ENCODE data around the gene CSTF1.
A peak's percentile ranks its signal among the peaks of the same experiment; 100 is the strongest.

The CSTF1 gene

GRCh38 chr20:56430957-56431356 lies 38.5 kb downstream of the CSTF1 start:
- DNase-seq = no peak

GRCh38 chr20:56431471-56431870 lies 39.0 kb downstream of the CSTF1 start:
- DNase-seq = no peak

GRCh38 chr20:56433221-56433879 lies 40.9 kb downstream of the CSTF1 start:
- DNase-seq = no peak

- DNase-seq = no peak
These were observed 41.4 kb downstream of the CSTF1 start for GRCh38 chr20:56433880-56434255.

- no peak for DNase-seq
These were observed 44.9 kb downstream of the CSTF1 start for GRCh38 chr20:56437196-56437960.

- DNase-seq = no peak
These were observed 45.8 kb downstream of the CSTF1 start for GRCh38 chr20:56438284-56438683.

- no peak for DNase-seq
These were observed 47.4 kb downstream of the CSTF1 start for GRCh38 chr20:56439771-56440291.

- peak; percentile 44 for DNase-seq
These were observed 48.0 kb downstream of the CSTF1 start for GRCh38 chr20:56440346-56441007.

GRCh38 chr20:56442389-56443365 lies 50.2 kb downstream of the CSTF1 start:
- DNase-seq = no peak

- no peak for DNase-seq
These were observed 51.5 kb downstream of the CSTF1 start for GRCh38 chr20:56443654-56444540.

GRCh38 chr20:56445130-56445529 lies 52.7 kb downstream of the CSTF1 start:
- DNase-seq = no peak

GRCh38 chr20:56445540-56445939 lies 53.1 kb downstream of the CSTF1 start:
- DNase-seq = no peak

- no peak for DNase-seq
These were observed 54.8 kb downstream of the CSTF1 start for GRCh38 chr20:56447227-56447626.

- no peak for DNase-seq
These were observed 57.0 kb downstream of the CSTF1 start for GRCh38 chr20:56449459-56449858.

- DNase-seq = no peak
These were observed 58.8 kb downstream of the CSTF1 start for GRCh38 chr20:56451056-56451765.

GRCh38 chr20:56453352-56453751 lies 60.9 kb downstream of the CSTF1 start:
- DNase-seq = no peak

GRCh38 chr20:56454754-56455153 lies 62.3 kb downstream of the CSTF1 start:
- DNase-seq = no peak

All from NK-92 treated with Interleukin-12 subunit alpha and Interleukin-12 subunit beta, amount 100 ng/mL, for 24 hours (cell line).